ENCODE results near the gene LINC01488.

GRCh38 chr11:69535908-69536307 is 54.4 kb downstream of the LINC01488 start:
- TF ChIP-seq CTCF (conservative IDR thresholded peaks at IDR 0.05): no peak
- no peak for TF ChIP-seq ZFX (IDR thresholded peaks at IDR 0.05)
